GM19397 (cell line): ENCODE results near the gene HESX1.

Source experiments
- ATAC-seq: cut with Tn5 transposase; IDR thresholded peaks from one replicate; pipeline ENCODE4 v1.9.1; 2021; ENCODE audit warnings: mild to moderate bottlenecking, moderate library complexity; ENCODE audit not compliant: unreplicated experiment

The HESX1 gene

GRCh38 chr3:57150113-57150581, 49.6 kb downstream of the HESX1 start:
- ATAC-seq: no peak
